Amniotic epithelial cell (primary cell): Measurements from ENCODE around the gene FAM111A.

Experiments
- DNase-seq: peaks from one replicate; pipeline ENCODE4 v3.0.0-alpha.2; 2010; ENCODE audit warnings: low read depth

The FAM111A gene

GRCh38 chr11:59141673-59142460 lies 789 bp upstream of the FAM111A start:
- DNase-seq: peak; percentile 17

- peak; percentile 3 for DNase-seq
Observed at GRCh38 chr11:59144096-59144495, 1.4 kb downstream of the FAM111A start.

GRCh38 chr11:59144579-59145345 lies 2.1 kb downstream of the FAM111A start:
- peak; percentile 86 for DNase-seq

- DNase-seq: peak; percentile 94
Observed at GRCh38 chr11:59145534-59145933, 2.9 kb downstream of the FAM111A start.

GRCh38 chr11:59151761-59152160 lies 9.1 kb downstream of the FAM111A start:
- no peak for DNase-seq

- DNase-seq: no peak
Observed at GRCh38 chr11:59152312-59152951, 9.8 kb downstream of the FAM111A start.

- peak; percentile 18 for DNase-seq
Observed at GRCh38 chr11:59154610-59155009, 12.0 kb downstream of the FAM111A start.

GRCh38 chr11:59157433-59157832 lies 14.8 kb downstream of the FAM111A start:
- DNase-seq: no peak

GRCh38 chr11:59158206-59159068 lies 15.8 kb downstream of the FAM111A start:
- peak; percentile 66 for DNase-seq

- DNase-seq: no peak
Observed at GRCh38 chr11:59164028-59164427, 21.4 kb downstream of the FAM111A start.

GRCh38 chr11:59171508-59172322 lies 29.1 kb downstream of the FAM111A start, which contains the start of gene DTX4:
DTX4 (plus strand) TSS chr11:59172132; CDS start chr11:59172596, 464 bp downstream.
- peak; percentile 85 for DNase-seq

- peak; percentile 45 for DNase-seq
Observed at GRCh38 chr11:59172345-59173079, 29.9 kb downstream of the FAM111A start.

- peak; percentile 51 for DNase-seq
Observed at GRCh38 chr11:59173080-59173963, 30.7 kb downstream of the FAM111A start.

GRCh38 chr11:59173964-59174663 lies 31.5 kb downstream of the FAM111A start:
- DNase-seq: peak; percentile 88

- peak; percentile 83 for DNase-seq
Observed at GRCh38 chr11:59174664-59175033, 32.0 kb downstream of the FAM111A start.

GRCh38 chr11:59175091-59175501 lies 32.4 kb downstream of the FAM111A start:
- DNase-seq: no peak

- peak; percentile 66 for DNase-seq
Observed at GRCh38 chr11:59176330-59176729, 33.7 kb downstream of the FAM111A start.

GRCh38 chr11:59178402-59178801 lies 35.7 kb downstream of the FAM111A start:
- DNase-seq: no peak
